ENCODE measurements around the gene ZNF598.

ZNF598 gene

GRCh38 chr16:1953734-1954133, 55.9 kb downstream of the ZNF598 start:
- DNase-seq, result no peak

GRCh38 chr16:1950559-1950958, 59.1 kb downstream of the ZNF598 start:
- DNase-seq, result no peak

GRCh38 chr16:1950047-1950446, 59.6 kb downstream of the ZNF598 start:
- DNase-seq, result no peak

GRCh38 chr16:1949507-1949906, 60.1 kb downstream of the ZNF598 start:
- DNase-seq, result no peak

Measured in NCI-H2081 treated with DMSO at 0.1 percent for 48 hours (cell line).